GM18508 (cell line): Measurements from ENCODE around the gene CREBBP.
"Not testable (repeated sequence)": the region's sequence is repeated elsewhere in the genome, so short reads cannot be mapped to it uniquely, and the experiment has no call there.

ENCODE experiments used
- ATAC-seq: cut with Tn5 transposase; IDR thresholded peaks from one replicate; pipeline ENCODE4 v1.9.1; 2021; ENCODE audit warnings: moderate number of reproducible peaks; ENCODE audit not compliant: insufficient read depth, unreplicated experiment

Gene CREBBP

DNA sequence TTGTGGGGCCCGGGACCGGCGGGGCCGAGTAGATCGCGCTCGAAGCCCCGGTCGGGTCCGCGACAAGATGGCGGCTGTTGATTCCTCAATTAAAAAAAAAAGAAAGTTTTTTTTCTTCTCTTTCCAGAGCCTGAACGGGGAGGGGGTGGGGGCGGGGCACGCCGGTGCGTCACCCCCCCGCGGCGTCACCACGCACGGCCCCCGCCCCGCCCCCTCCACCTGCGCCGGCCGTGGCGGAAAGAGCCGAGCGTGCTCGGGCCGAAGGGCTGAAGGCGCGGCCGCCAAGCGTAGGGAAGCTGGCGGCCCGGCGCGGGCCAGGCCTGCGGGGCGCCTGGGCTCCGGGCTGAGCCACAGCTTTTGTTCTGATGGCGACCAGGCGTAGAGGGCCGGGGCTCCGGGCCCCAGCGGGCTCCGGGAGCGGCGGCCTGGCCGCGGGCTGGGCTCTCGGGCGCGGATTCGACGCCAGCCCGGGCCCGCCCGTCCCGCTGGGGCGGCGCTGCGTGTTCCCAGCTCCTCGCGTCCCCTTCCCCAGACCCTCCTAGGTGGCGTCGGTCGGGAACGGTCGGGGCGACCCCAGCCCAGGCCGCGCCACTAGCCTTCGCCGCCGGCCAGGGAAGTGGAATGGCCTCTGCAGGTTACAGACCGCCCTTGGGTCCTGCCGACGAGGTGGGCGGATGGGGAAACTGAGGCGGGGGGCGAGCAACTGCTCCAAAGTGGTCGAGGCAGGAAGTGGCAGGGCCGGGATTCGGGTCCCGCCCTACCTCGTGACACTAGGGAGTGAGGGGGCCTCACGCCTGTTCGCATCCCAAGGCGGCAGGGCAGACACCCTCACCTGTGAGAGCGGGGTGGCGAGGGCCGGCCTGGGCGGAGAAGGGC lies at the start of gene CREBBP:
Gene CREBBP (minus strand): TSS at position 91 of the 876 bp plus-strand sequence. CDS start 797 bp downstream, outside the sequence.
- no peak for ATAC-seq

DNA sequence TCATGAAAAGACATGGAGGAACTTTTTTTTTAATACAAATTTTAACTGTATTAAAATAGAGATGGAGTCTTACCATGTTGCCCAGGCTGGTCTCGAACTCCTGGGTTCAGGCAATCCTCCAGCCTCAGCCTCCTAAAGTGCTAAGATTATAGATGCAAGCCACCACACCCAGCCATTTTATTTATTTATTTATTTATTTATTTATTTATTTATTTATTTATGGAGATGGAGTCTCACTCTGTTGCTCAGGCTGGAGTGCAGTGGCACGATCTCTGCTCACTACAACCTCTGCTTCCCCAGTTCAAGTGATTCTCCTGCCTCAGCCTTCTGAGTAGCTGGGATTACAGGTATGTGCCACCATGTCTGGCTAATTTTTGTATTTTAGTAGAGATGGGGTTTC lies 46.6 kb upstream of the CREBBP start:
- ATAC-seq, result not testable (repeated sequence)

DNA sequence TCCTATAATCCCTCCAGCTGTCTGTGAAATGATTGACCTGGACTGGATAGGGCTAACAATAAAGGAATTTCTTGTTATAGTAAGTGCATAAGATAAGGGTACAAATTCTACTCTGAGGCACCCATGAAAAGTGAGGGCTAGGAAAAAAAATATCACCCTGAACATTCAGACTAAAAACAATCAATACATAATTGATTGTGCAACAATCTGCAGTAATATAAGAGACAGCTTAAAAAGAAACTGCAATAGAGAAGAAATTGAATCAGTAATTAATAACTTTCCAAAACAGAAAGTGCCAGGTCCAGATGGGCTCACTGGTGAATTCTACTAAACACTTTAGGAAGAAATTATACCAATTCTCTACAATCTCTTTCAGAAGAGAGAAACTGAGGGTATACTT lies 44.2 kb upstream of the CREBBP start:
- ATAC-seq, result no peak

DNA sequence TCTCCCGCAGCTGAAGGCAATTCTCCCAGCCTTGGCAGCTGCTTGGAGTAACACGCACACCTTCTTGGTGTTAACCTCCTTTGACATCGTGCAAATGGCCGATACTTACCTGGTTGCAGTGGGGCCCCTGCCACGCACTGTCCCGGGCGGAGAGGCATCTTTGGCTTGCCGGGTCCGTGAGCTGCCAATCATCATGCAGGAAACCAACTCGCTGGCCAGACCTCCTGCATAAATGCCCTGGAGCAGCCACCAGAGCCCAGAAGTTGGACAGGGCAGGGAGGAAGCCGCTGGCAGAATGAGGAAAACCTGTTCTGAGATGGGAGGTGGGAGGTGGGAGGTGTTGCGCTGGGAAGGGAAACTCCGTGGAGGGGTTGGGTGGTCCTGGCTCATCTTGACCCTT lies 41.7 kb upstream of the CREBBP start:
- ATAC-seq, result no peak

DNA sequence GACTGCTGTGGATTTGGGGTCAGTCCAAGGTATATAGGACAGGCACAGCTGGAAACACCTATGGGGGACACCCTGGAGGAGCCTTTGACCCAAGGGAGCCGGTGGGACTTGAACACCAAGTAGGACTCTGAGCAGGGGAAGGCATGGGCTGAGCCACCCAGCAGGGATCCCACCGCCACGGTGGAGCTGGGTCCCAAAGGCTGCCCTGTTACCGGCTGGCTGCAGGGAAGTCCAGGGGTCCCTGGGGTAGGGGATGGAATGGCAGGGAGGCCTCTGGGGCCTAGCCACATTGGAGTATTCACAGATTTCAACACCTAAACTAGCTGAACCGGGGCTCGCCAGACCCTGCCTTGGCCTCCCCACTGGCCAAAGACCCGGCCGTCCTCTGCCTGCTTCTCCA lies 39.7 kb upstream of the CREBBP start:
- no peak for ATAC-seq

DNA sequence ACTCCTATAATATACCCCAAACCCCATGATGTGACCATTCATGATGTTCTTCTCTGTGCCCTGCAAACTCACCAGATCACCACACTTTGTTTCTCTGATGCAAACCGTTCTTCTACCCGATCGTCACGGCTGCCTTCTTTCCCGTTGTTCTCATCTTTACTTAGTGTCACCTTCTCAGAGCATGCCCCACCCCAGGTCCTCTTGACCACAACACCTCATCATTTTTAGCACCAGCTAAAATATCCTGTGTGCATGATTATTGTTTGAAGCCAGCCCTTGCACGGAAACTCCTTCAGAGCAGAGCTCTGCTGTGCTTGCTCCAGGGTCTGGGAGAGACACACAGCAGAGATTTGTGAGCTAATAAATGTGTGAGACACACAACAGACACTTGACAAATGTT lies 38.9 kb upstream of the CREBBP start:
- ATAC-seq, result no peak

DNA sequence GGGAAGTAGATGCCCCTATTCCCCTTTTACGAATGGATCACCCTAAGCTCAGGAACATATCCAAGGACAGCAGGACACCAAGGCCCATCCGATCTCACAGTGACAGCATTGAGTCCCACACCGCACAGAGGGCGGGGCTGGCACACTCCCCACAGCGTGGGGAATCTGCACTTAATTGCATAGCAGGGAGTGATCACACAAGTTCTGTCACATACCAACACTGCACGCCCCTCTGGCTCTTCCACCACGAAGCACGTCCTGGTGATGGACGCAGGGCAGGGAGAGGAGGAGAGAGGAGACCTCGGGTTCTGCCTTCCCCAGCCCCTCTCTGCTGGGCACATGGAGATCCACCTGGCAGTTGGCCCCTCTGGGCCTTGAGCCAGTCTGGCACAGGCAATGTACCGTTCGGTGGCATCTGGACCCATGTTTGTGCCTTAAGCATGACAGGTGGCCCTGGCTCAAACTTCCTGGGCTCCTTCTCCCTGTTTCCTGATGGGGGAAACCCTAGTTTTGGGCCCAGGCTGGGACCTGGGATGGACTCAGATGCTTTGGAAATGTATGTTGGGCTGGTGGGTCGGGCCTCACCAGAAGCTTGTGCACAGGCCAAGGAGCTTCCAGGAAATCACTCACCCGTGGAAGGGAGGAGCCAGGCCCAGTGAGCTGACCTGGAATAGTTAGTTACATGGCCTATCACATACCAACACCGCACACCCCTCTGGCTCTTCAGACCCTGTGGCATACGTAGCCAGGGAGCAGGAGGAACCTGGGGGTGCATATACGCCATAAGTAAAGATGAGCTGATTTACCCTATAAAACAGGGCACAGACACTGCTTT lies 35.1 kb upstream of the CREBBP start:
- ATAC-seq, result no peak

DNA sequence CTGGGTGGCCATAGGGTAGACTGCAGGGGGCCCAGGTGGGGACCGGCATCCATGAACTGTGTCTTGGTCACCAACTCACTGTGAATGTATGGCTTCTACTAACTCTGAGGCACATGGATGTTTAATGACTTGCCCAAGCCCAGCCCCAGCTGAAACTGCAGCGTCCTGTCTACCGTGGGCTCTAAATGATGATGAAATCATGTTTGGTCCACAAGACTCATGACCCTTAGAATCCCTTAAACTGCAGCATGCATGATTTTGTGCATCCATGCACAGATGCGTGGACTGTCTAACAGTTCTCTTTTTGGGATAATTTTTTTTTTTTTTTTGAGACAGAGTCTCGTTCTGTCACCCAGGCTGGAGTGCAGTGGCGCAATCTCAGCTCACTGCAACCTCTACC lies 32.4 kb upstream of the CREBBP start:
- no peak for ATAC-seq

DNA sequence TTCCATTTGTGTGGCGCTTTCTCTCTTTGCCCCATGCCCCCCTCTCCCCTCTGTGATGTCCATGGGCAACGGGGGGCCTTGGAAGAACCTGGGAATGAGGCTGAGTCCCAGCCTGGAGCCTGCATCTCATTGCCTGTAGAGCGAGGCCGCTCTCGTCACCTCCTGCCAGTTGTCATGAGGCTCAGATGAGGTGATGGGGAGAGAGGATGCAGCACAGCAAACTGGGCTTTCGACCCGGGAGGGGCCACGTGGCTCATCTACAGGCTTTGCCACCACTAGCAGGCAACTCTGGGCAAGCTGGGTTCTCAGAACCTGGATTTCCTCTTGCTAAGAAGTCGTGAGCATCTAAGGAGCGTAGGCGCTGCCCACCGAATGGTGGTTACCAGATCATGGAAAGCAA lies 31.9 kb upstream of the CREBBP start:
- no peak for ATAC-seq

DNA sequence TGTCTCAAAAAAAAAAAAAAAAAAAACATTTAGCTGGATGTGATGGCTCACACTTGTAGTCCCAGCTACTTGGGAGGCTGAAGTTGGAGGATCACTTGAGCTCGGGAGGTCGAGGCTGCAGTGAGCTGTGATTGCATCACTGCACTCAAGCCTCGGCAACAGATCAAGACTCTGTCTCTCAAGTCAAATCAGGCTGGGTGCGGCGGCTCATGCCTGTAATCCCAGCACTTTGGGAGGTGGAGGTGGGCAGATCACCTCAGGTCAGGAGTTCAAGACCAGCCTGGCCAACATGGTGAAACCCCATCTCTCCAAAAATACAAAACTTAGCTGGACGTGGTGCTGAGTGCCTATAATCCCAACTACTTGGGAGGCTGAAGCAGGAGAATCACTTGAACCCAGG lies 31.2 kb upstream of the CREBBP start:
- ATAC-seq, result not testable (repeated sequence)

DNA sequence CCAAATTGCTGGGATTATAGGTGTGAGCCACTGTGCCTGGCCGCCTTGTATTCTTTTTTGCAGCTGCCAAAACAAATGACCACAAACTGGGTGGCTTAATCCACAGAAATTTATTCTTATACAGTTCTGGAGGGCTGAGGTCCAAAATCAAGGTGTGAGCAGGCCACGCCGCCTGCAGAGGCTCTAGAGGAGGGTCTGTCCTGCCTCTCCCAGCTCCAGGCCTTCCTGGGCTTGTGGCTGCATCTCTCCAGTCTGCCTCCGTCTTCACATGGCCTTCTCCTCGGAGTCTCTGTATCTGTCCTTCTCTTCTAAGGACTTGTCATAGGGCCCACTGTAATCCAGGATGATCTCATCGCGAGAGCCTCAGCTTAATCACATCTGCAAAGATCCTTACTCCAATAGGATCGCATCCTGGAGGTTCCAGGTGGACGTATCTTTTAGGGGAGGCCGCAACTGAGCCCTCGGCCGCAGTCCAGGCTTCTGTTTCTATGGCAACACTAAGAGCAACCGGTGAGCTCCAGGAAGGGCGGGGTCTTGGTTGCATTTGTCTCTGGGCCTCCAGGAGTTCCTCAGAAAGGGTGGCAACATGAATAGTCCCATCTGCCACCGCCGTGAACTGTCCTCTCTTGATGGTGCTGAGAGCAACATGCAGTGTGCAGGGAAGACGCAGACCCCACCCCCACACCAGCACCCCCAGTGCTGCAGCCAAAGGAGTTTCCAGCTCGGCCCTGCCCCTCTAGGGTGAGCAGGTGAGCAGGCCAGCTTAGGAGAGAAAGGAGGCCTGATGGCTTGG lies 29.5 kb upstream of the CREBBP start:
- ATAC-seq, result no peak

DNA sequence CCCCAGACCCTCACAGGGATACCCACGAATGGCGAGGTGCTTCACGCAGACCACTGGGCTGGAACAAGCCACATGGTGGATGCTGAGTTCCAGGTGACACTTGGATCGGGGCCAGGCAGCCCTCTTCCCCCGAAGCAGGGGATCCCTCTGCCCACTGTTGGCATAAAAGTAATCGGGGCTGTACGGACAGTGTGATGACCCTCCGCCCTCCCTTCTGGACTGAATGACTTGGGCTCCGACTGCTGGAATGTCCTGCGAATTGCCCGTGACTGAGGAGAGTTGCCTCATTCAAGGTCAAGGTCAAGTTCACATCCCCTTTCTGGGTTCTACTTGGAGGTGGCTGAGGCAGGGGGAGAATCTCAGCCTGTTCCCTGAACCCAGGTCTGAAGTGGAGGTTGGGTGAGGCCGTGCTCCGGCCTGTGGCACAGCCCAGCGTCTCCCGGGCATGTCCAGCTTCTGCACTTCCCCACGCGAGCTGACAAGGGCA lies 28.5 kb upstream of the CREBBP start:
- no peak for ATAC-seq

DNA sequence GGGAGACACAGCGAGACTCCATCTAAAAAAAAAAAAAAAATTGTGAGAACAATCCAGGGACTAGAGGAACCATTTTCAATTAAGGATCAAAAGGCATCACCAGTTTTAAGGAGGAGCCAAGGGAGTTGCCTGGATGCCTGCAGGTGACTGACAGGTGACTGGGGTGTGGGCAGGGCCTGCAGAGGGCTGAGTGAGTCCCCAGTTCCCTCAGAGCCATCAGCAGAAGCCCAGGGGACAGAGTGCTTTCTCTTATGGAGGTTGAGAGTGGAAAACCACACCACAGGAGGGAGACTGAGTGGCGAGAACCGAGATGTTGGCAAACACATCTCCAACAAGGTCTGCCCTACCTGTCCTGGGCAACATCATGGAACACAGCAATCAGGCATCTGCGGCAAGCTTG lies 27.1 kb upstream of the CREBBP start:
- ATAC-seq, result no peak

DNA sequence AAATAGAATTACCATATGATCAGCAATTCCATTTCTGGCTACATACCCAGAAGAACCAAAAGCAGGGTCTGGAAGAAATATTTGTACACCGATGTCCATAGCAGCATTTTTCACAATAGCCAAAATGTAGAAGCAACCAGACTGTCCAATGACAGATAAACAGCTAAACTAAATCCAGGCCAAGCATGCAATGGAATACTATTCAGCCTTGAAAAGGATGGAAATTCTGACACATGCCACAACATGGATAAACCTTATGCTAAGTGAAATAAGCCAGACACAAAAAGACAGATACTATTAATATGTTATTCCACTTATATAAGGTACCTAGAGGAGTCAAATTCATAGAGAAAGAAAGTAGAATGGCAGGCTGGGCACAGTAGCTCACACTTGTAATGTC lies 25.9 kb upstream of the CREBBP start:
- ATAC-seq, result no peak

DNA sequence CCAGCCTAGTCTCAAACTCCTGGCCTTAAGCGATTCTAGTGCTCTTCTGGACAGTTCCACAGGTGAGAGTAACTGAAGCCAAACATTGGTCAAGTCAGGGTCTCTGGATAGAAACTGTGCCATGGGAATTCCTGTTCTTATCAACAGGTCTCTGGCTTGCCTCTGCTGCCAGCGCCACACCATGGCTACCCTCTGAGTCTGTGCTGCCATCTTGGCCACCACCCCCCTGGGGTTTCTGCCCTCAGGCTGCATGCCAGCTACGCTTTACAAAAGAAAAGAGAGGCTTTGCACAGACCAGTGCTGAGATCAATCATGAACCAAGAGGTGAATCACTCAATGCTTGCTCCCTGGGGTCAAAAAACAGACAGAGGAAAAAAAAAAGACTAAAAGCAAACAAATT lies 24.4 kb upstream of the CREBBP start:
- ATAC-seq, result no peak

DNA sequence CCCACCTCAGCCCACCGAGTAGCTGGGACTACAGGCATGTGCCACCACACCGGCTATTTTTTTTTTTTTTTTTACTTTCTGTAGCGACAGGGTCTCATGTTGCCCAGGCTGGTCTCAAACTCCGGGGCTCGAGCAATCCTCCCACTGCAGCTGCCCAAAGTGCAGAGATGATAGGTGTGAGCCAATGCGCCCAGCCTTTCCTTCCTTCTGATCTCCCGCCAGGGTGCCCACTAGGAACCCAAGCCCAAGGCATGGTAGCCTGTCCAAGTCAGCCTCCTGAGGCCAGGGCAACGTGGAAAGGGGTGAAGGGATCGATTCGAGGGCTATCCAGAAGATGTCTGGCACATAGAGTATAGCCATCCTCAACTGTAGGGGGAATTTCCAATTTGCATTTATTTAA lies 9.6 kb upstream of the CREBBP start:
- ATAC-seq, result no peak

DNA sequence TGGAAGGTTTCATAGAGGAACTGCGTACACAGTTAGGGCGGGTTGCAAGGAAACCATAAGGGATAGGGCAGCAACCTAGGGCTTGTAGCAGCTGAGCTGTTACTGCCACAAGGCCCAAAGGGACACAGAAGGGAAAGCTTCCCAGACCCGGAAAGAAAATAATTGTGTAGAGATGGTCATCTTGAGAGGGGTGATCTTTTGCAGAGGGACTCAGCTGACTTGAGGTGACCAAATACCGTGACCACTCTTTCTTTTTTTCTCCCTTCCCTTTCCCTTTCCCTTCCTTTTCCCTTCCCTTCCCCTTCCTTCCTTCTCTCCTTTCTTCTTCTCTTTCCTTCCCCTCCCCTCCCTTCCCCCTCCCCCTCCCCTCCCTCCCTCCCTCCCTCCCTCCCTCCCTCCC lies 8.5 kb upstream of the CREBBP start:
- no peak for ATAC-seq

DNA sequence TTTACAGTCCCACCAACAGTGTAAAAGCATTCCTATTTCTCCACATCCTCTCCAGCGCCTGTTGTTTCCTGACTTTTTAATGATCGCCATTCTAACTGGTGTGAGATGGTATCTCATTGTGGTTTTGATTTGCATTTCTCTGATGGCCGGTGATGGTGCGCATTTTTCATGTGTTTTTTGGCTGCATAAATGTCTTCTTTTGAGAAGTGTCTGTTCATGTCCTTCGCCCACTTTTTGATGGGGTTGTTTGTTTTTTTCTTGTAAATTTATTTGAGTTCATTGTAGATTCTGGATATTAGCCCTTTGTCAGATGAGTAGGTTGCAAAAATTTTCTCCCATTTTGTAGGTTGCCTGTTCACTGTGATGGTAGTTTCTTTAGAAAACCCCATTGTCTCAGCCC lies 5.5 kb upstream of the CREBBP start:
- not testable (repeated sequence) for ATAC-seq

DNA sequence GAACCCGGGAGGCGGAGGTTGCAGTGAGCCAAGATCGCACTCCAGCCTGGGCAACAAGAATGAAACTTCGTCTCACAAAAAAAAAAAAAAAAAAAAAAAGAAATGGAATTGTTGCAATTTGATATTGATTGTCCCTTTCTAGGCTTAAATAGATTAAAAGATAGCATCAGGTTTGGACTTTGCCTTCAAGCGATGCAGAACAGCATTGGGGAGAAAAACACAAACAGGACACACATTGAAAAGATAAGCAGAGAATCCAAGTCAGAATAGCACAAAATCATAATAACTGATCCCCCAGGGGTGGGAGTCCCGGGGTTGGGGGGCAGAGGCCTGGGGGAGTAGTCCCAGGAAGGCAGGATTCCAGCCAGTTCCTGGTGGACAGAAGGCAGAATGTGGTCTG lies 3.9 kb upstream of the CREBBP start:
- ATAC-seq, result no peak

DNA sequence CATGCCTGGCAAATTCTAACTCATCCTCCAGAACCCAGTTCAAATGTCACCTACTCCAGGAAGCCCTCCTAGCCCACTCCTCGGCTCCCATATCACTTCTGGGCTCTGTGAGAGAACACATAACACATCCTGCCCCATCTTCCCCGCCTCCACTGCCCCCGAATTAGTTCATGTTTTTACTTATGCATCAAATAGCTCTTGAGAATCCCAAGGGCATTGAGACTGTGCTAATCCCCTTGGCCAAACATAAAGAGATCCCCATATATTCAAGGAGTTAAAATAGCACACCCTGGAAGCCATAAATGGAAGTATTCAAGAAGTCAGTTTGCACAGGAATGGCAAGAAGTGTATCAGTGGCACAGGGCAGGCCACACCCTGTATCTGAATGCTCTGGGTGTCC lies 2.0 kb upstream of the CREBBP start:
- ATAC-seq, result no peak
